ENCODE results near the gene LRRFIP2.
"Not testable (repeated sequence)": the region's sequence is repeated elsewhere in the genome, so short reads cannot be mapped to it uniquely, and the experiment has no call there.

Gene LRRFIP2

DNA sequence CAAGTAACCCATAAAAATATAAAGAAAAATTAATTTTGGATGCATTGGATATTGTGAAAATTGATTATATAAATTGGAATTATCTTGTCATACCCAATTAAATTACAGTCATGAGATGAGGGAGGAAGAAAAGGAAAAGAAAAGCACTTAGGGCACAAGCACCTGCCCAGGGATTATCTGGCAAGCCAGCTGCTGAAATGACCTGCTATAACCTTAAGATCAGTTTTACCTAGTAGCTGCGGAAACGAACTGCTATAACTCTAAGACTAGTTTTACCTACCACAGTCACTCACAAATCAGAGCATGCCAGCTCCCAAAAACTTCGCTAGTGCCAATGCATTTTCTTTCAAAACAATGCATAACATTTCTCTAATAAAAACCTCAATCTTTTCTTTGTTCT is 26.2 kb downstream of the LRRFIP2 start:
- DNase-seq (ENCODE audit: low spot score): no peak
- no peaks in the 10 kb centered on the region for H3K9me3 ChIP-seq (ENCODE audit: severe bottlenecking)
- TF ChIP-seq, protein P1, sequence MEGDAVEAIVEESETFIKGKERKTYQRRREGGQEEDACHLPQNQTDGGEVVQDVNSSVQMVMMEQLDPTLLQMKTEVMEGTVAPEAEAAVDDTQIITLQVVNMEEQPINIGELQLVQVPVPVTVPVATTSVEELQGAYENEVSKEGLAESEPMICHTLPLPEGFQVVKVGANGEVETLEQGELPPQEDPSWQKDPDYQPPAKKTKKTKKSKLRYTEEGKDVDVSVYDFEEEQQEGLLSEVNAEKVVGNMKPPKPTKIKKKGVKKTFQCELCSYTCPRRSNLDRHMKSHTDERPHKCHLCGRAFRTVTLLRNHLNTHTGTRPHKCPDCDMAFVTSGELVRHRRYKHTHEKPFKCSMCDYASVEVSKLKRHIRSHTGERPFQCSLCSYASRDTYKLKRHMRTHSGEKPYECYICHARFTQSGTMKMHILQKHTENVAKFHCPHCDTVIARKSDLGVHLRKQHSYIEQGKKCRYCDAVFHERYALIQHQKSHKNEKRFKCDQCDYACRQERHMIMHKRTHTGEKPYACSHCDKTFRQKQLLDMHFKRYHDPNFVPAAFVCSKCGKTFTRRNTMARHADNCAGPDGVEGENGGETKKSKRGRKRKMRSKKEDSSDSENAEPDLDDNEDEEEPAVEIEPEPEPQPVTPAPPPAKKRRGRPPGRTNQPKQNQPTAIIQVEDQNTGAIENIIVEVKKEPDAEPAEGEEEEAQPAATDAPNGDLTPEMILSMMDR (IDR thresholded peaks at IDR 0.05; ENCODE audit: poor library complexity, severe bottlenecking): no peak
- peaks cover 46% of the 10 kb centered on the region for H3K36me3 ChIP-seq (ENCODE audit: low read depth)
- no peaks in the 10 kb centered on the region for H3K4me1 ChIP-seq (ENCODE audit: insufficient read depth, poor library complexity, severe bottlenecking)
- no peaks in the 10 kb centered on the region for H3K27me3 ChIP-seq (ENCODE audit: insufficient read depth, poor library complexity, severe bottlenecking)
- no peak for ATAC-seq (ENCODE audit: low read depth)
- no peak overlapping the region for H3K4me3 ChIP-seq (ENCODE audit: severe bottlenecking)
- no peak overlapping the region for H3K27ac ChIP-seq (ENCODE audit: poor library complexity, severe bottlenecking)

DNA sequence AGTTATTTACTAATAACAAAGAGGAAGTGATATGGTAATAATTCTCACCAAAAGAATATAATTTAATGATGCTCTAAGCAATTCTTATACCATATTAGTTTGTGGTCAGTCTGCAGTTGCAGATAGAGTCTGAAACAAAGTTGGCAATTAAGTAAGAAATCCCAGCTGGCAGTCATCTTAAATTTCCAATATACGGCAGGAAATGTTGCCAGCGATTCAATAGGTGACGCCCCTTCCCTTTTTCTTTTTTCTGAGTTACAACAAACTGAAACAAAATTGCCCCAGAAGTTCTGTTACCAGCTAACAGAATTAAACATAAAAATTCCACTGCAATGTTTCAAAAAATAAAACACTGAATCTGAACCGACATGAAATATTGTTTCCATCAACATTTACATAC is 26.7 kb downstream of the LRRFIP2 start:
- Histone ChIP-seq H3K4me3 (ENCODE audit: severe bottlenecking) (no peak overlapping the region), H3K4me1 (ENCODE audit: insufficient read depth, poor library complexity, severe bottlenecking) (no peaks in the 10 kb centered on the region), H3K27me3 (ENCODE audit: insufficient read depth, poor library complexity, severe bottlenecking) (no peaks in the 10 kb centered on the region), H3K27ac (ENCODE audit: poor library complexity, severe bottlenecking) (no peak overlapping the region), H3K9me3 (ENCODE audit: severe bottlenecking) (no peaks in the 10 kb centered on the region), H3K36me3 (ENCODE audit: low read depth) (peaks cover 49% of the 10 kb centered on the region)
- TF ChIP-seq, protein P1 (IDR thresholded peaks at IDR 0.05; ENCODE audit: poor library complexity, severe bottlenecking): no peak
- DNase-seq (ENCODE audit: low spot score) (no peak), ATAC-seq (ENCODE audit: low read depth) (no peak)

DNA sequence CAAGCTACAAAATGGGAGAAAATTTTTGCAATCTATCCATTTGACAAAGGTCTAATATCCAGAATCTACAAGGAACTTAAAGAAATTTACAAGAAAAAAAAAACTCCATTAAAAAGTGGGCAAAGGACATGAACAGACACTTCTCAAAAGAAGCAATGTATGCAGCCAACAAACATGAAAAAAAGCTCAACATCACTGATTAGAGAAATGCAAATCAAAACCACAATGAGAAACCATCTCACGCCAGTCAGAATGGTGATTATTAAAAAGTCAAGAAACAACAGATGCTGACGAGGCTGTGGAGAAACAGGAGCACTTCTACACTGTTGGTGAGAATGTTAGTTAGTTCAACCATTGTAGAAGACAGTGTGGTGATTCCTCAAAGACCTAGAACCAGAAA is 27.5 kb downstream of the LRRFIP2 start:
- H3K36me3 ChIP-seq (ENCODE audit: low read depth): peaks cover 50% of the 10 kb centered on the region
- H3K4me3 ChIP-seq (ENCODE audit: severe bottlenecking); DNase-seq (ENCODE audit: low spot score); H3K27ac ChIP-seq (ENCODE audit: poor library complexity, severe bottlenecking); H3K9me3 ChIP-seq (ENCODE audit: severe bottlenecking); H3K27me3 ChIP-seq (ENCODE audit: insufficient read depth, poor library complexity, severe bottlenecking); H3K4me1 ChIP-seq (ENCODE audit: insufficient read depth, poor library complexity, severe bottlenecking); ATAC-seq (ENCODE audit: low read depth): not testable (repeated sequence)

DNA sequence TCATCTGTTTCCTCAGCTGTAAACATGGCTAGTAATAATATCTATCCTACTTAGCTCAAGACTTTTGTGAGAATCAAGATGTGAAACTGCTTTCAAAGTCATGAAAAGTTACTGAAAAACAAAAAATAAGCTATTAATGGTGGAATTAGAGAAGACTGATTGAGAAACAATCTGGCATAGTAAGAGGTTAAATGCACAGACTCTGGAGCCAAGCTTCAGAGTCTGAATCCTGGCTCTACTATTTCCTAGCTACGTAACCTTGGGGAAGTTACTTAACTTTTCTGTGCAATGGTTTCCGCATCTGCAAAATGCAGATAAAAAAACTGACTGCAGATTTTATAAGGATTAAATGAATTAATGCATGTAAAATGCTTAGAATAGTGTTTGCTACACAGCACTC is 28.8 kb downstream of the LRRFIP2 start:
- Histone ChIP-seq H3K27me3 (ENCODE audit: insufficient read depth, poor library complexity, severe bottlenecking) (no peaks in the 10 kb centered on the region), H3K4me1 (ENCODE audit: insufficient read depth, poor library complexity, severe bottlenecking) (no peaks in the 10 kb centered on the region), H3K36me3 (ENCODE audit: low read depth) (peaks cover 48% of the 10 kb centered on the region), H3K4me3 (ENCODE audit: severe bottlenecking) (no peak overlapping the region), H3K27ac (ENCODE audit: poor library complexity, severe bottlenecking) (no peak overlapping the region), H3K9me3 (ENCODE audit: severe bottlenecking) (no peaks in the 10 kb centered on the region)
- ATAC-seq (ENCODE audit: low read depth): no peak
- TF ChIP-seq, protein P1 (IDR thresholded peaks at IDR 0.05; ENCODE audit: poor library complexity, severe bottlenecking): no peak
- DNase-seq (ENCODE audit: low spot score): no peak

DNA sequence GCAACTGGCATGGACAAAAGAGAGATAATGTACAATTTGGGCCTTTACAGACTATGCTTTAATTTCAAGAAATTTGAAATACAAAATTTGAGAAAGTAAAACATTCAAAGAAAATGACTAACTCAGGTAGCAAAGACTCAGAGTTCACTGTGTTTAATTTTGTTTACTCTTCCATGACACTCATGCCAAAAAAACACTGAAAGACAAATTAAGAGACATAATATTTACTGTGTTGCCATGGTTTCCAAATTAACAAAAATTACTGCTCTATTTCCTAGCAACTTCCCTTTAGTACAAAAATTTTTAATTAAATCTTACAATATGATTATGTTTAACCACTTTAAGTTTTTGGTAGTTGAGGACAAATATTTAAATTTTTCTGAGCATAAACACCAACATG is 29.6 kb downstream of the LRRFIP2 start:
- Histone ChIP-seq H3K4me3 (ENCODE audit: severe bottlenecking) (no peak overlapping the region), H3K27me3 (ENCODE audit: insufficient read depth, poor library complexity, severe bottlenecking) (no peaks in the 10 kb centered on the region), H3K9me3 (ENCODE audit: severe bottlenecking) (no peaks in the 10 kb centered on the region), H3K27ac (ENCODE audit: poor library complexity, severe bottlenecking) (no peak overlapping the region), H3K36me3 (ENCODE audit: low read depth) (peaks cover 48% of the 10 kb centered on the region), H3K4me1 (ENCODE audit: insufficient read depth, poor library complexity, severe bottlenecking) (no peaks in the 10 kb centered on the region)
- DNase-seq (ENCODE audit: low spot score) (no peak), ATAC-seq (ENCODE audit: low read depth) (no peak)
- TF ChIP-seq, protein P1 (IDR thresholded peaks at IDR 0.05; ENCODE audit: poor library complexity, severe bottlenecking): no peak
